Bone marrow (tissue), 2 donors: ENCODE measurements around the gene NUP205.
"Not testable (repeated sequence)": the region's sequence is repeated elsewhere in the genome, so short reads cannot be mapped to it uniquely, and the experiment has no call there.

Experiments
- DNase-seq, 2 donors: peaks; one replicate each; lab custom pipeline; 2025; lab: John Stamatoyannopoulos, UW

Gene NUP205

DNA sequence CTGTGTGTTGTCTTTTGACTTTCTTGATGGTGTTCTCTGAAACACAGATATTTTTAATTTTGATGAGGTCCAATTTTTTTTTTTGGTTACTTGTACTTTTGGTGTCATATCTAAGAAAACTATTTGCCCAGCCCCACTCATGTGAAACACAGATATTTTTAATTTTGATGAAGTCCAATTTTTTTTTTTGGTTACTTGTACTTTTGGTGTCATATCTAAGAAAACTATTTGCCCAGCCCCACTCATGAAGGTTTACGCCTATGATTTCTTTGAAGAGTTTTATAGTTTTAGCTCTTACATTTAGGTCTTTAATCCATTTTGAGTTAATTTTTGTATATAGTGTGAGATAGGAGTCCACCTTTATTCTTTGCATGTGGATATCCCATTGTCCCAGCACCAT, 109.9 kb downstream of the NUP205 start:
- DNase-seq = not testable (repeated sequence)

DNA sequence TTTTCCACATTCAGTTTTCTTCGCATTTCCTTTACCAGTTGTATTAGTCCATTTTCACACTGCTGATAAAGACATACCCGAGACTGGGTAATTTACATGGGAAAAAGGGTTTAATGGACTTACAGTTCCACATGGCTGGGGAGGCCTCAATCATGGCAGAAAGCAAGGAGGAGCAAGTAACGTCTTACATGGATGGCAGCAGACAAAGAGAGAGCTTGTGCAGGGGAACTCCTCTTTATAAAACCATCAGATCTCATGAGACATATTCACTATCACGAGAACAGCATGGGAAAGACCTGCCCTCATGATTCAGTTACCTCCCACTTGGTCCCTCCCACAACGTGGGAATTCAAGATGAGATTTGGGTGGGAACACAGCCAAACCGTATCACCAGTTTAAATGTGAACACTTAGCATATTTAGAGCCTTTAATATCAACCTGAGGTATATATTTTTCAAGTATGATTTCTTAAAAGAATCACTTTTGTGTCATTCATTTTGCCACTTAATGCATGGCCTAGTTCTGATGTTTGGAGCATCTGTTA, 111.2 kb downstream of the NUP205 start:
- not testable (repeated sequence) for DNase-seq

DNA sequence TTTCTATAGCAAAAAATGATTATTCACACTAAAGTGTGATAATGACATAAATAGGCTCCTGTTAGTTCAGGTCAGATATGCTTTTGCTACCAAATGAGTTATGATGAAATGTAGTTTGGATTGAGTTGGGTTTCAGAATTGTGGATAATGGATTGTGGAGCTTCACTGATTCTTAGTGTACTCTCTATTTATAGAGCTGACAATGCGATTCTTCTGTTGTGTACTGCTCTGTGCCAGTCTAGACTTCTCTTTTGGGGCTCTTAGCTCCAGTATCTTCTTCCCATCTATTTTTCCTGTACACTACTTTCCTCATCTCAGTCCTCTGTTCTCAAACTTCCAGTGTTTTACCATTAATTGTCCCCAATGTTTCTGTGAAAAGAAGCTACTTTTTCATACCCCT, 112.1 kb downstream of the NUP205 start:
- no peak for DNase-seq

DNA sequence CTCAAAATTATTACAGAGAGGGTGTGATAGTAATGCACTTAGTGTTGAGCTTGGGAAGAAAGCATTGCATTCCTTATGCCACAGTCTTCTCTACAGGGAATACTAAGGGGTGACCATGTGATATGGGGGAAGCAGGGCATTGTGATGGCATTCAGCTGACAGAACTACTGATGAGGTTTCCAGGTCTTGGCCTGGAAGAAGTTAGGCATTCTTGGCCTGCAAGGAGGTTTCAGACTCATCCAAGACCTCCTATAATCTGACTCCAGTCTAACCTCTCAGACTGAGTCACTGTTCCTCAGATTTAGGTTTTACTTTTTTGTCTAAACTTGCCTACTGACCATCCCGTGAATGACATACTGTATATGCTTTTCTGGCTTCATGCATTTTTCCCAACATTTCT, 112.5 kb downstream of the NUP205 start:
- DNase-seq = no peak

DNA sequence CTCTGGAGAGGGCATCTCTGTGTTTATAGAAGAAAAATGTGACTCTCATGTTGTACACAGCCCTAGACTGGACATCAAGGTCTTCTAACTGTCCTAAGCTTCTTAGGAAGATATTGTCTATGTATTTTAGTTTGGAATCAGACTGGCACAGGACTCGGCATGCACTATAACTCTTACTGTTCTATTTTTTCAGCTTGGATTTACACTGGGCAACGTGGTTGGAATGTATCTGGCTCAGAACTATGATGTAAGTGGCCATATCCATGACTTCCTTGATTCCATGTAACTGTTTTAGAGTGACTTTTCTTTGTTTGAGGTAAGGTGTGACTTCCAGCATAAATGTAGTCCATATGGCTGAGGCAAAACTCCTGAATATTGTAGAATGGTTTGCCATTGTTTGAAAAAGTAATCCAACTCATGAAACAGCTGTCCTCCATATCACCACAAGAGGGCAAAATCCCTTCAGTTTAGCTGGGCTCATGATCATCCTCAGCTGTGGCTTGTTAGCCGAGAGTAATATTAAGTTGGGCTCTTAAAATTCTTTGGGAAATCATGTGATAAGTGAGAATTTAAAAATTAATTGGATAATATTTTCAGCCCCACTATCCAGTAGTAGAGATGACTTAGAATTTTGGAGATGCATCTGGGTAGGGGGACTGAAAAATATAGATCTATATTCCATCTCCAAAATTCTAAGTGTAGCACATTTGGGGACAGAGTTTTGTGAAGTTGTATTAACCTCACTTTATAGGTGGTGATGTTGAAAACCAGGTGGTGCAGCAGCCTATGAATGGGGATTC, 115.0 kb downstream of the NUP205 start:
- DNase-seq = no peak

DNA sequence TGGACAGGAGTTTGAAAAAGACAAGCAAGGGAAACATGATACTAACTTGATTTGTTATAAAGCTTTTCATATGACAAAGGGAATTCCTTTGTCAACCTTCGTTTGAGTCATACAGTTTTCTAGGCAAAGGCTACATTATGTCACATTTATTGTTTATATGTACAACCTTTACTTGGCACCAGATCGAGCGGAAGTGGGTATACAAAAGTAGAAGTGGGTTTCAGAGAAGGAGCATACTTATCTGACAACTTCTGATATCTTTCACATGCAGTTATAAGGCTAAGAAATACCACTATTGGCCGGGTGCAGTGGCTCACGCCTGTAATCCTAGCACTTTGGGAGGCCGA, 115.6 kb downstream of the NUP205 start:
- no peak for DNase-seq

DNA sequence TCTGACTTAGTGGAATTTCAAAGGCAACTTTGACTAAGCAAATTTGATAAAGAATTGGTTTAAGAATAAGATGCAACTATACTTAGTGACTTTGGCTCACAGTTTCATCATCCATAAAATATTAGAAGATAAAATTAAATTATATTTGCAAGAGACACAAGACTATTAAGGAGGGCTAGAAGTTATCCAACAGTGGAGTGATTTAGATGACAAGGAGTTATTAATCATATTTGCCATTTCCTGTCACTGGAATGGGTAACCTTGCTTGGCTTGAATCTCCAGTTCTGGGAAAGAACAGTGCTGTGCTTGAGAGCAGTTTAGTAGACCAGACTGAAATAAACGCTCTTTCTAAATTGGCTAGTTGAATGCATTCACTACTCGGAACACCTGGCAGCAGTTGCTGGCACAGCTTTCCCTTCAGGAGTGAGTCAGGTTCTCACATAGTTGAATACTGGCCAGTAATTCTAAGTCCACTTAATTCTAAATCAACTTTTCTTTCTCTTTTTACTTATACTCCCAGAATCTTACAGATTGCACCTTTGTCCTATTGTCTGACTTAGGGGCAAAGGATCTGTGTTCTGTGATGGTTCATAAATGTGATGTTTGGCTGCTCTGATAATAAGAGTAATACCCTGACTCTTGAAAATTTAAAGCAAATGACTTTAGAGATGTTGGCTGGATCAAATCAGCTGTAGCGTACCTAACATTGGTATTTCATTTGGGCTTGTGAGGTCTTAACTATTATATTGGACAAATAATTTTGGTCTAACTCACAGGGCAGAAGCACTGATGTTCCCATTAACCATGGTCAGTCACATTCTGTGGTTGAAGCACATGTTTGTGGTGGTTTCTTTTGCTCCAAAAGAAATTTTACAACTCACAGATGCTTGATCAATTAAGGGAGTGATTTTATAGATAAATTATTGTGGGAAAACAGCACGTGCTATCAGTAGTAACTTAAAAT, 121.2 kb downstream of the NUP205 start:
- no peak for DNase-seq

DNA sequence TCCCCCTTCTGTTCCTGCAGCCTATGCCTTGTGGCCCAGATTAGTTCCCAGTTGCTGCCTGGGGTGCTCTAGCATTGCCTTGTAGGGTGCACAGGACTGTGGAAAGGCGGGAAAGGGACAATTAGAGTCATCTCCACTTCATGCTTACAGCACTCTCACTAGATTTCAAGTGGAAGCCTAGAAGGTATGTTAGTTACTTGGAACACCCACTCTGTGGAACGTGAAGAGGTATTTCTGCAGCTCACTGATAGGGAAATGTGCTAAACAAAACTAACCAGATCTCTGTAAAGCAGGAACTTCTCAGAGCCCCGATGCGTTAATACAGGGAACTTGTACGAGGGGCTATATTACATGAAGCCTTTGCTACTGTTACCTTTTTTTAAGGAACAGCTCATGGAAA, 124.0 kb downstream of the NUP205 start:
- no peak for DNase-seq

DNA sequence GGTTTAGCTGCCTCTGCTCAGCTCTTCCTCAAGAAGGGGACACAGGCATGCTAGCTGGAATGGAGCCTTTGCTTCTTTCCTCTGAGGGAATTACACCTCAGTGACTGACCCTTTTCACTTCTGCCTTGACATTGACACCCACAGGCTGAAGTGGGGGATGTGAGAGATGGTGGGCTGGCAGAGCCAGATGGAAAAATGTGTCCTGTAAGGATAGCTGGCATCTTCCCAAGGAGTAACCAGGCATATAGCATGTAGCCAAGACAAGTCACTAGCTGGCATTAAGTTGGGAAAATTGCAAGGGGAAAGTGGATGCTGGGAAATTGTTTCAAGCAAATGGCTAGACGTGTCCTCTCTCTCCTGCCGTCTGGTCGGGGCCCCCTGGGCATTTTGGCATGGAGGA, 124.5 kb downstream of the NUP205 start:
- no peak for DNase-seq

DNA sequence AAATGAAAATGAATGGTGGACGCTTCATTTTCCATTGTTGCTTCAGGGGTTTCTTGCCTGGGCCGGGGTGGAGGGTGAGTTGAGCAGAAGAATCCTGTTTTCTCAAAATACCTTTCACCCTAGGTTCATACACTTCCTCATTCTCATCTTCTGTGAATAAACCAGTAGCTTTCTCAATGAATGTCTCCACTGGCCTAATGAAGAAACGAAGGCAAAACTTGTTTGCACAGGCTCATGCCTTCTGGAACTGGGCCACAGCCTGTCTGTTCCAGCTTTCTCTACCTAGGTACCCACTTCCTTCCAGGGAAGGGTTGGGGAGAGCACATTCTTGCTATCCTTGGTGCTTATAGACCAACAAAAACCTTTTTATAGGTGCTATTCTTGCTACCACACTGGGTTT, 125.9 kb downstream of the NUP205 start:
- DNase-seq = no peak

DNA sequence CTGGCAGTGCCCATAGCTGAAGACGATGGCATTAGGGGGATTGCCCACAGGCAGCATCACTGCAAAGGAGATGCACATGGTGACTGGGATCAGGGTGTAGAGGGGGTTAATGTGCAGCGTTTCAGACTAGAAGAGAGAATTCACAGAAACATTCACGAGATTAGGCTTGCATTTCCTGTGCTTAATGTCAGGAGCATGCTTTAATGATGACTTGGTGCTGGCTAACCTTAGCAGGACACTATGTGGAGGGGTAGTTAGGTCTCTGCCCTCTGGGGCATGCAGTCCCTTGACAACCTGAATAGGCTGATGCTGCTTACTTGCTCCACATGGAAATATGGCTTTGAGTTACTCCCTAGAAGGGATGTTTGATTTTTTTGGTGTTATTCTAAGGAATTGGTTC, 126.4 kb downstream of the NUP205 start:
- DNase-seq = no peak

DNA sequence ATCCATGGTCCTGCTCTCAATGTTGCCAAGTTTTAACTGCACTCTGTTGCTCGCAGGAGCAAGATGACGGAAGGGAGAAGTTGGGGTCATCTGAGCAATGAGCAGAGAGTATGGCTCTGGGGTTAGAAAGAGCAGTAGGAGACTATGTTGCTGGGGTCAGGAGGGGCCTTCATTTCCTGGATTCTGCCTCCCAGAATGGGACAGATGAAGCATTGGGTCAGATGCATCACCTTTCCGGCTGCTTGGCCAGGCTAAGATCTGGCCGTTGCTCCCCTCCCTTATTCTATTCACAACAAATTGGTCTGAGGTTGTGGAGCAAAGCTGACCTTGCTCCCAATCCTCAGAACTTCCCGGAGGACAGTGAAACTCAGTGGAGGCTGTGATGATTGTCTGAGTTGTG, 127.0 kb downstream of the NUP205 start:
- no peak for DNase-seq

DNA sequence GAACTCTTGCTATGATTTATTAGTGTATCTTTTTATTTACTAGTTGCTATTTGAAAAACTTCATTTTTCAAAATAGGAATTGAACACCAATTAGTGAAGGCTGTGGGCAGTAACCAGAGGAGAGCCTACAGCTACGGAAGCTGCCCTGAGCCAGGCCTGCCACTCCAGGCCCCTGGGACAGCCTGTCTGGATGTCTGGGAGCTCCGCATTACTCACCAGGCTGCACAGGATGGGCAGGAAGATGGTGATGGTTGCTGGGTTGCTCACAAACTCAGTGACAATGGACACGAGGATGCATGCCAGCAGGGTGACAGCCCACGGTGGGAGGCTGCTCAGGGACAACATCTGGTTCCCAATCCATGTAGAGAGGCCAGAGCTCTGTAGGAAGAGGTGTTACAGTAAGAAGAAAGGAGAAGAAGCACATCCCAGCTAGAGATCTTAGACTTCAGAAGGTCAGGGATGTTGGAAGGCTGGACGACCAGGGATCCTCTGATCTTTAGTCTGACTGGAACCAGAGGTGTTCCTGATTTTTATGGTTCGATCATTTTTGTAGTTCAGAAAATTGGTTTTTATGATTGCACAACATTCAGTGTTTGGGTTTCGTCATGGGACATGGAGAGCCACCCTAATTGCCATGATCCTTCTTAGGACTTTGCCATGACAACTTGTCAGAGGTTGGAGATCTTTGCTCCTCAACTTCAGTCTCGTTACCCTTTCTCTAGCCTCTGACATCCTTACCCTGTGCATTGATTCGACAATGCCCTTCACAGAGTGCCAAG, 127.8 kb downstream of the NUP205 start:
- no peak for DNase-seq

DNA sequence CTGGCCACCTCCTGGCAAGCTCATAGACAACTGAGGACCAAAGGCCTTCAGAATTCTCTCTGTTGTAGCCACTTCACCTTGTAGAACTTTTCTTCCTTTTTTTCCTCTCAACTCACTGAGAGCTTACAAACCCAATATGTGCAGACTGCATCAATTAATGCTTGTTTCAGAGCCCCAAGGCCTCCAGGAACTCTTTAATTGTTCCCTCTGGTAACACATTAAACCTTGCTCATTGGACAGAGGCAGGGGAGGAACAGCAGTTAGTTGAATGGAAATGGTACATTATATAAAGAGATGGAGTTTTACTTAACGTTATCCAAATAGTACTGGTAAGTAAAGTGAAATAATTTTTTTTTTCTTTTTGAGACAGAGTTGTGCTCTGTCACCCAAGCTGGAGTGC, 129.7 kb downstream of the NUP205 start:
- DNase-seq = no peak

DNA sequence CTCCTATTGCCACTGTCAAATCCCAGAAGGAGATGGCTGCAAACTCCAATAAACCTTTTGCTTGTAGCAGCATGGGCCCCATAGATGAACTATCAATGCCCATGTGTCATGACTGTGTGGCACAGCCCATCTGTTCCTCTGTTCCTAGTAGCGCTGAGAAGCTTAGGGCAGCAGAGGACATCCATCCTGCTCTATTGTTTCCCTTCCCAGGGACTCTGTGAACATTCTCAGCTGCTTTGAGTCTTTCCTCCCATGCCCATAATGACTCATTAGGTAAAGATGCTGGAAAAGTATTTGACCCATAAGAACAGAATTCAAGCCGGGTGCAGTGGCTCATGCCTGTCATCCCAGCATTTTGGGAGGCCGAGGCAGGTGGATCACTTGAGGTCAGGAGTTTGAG, 132.8 kb downstream of the NUP205 start:
- no peak for DNase-seq

DNA sequence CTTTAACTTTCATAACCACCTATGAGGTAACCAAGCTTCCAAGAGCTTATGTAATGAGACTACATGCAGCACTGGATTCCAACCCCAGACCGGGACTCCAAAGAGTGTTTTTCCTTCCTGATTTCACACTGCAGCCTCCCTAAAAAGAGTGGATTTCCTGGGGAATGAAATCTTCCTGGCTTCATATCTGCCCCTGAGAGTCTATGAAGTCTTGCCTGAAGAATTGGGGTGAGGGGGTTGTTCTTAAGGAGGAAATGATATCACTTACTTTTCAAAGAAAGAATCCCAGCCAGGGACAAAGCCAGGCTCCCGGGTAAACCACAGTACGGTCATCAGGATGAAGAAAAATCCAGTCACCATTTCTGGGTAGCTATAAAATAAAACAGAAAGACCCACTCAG, 134.3 kb downstream of the NUP205 start:
- DNase-seq = no peak

DNA sequence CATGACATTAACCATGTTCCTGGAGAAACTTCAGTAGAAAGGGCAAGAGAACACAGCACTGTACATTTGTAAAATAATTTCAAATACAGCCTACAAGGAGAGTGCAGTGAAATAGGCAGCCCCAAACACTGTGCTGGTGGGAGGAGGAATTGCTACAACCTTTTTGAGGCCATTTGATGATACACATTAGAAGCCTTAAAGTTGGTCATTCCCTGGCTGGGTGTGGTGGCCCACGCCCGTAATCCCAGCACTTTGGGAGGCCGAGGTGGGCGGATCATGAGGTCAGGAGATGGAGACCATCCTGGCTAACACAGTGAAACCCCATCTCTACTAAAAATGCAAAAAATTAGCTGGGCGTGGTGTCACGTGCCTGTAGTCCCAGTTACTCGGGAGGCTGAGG, 134.9 kb downstream of the NUP205 start:
- not testable (repeated sequence) for DNase-seq

DNA sequence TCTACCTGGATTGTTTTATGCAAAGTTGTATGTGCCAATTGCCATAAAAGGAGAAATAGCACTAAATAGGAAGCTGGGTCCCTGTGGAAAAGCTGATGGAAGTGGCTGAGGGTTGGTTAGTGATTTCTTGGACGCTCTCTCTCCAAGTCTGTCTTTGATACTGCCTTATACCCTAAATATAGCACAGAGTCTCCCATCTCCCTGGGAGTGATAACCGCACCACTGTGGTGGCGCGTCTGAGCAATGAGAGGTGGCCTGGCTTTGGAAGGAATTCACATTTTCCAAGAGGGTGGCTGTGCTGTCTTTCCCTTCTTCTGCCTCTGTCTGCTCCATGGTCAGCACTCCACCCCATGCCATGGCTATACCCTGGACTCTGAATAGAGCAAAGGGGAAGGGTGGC, 135.8 kb downstream of the NUP205 start:
- DNase-seq = no peak

DNA sequence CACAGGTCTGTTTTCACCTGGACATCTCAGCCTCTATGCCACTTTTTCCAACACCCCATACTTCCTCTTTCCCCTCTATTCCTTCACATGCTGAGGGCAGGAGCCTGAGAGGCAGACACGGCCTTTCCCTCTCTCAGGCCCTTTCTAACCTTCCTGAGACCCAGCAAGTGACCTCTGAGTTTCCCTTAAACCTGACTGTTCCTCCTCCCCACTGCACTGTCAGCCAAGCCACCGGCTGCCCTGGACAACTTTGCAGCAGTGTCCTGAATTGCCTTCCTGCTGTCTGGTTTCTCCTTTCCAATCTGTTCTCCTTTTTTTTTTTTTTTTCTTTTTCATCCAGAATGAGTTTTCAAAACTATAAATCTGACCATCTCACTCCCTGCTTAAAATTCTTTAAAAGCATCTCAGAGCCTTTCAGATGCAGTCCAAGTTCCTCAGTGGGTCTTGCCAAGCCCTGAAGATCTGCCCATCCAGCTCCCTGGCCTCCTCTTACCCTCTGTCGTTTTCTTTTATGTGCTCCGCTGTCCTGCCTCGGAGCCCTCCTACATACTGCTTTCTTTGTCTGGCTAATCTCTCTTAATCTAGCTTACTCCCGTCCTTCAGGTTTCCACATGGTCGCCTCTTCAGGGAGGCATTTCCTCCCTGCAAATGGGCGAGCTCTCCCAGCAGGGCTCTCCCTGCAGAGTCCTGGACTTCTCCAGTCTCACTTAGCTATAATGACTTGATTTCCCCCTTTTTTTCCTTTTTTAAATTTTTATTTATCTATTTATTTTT, 139.7 kb downstream of the NUP205 start:
- no peak for DNase-seq
